Measurements from ENCODE around the gene AKR1D1. TPM values are rescaled to one million over a fixed set of nuclear protein-coding genes. Genes with fewer than 3 reads are reported as not detected.
A peak's percentile ranks its signal among the peaks of the same experiment; 100 is the strongest.

Gene AKR1D1
- total RNA-seq, 4 donors from 2014 or later: not detected

- H3K36me3 ChIP-seq: no peaks in the 10 kb centered on the region
- H3K4me3 ChIP-seq: no peak overlapping the region
- peak overlapping the region in 3 of 4 donors; percentile 32 to 64 (median 58) for H3K27ac ChIP-seq
- peaks cover 0 to 5% (median 1%) of the 10 kb centered on the region in 4 donors for H3K4me1 ChIP-seq
- DNase-seq: peak in 1 of 3 donors; percentile 79
- TF ChIP-seq CTCF (IDR thresholded peaks at IDR 0.05): no peak
- TF ChIP-seq POLR2A (IDR thresholded peaks at IDR 0.05): no peak
- H3K9me3 ChIP-seq: no peaks in the 10 kb centered on the region
- H3K27me3 ChIP-seq: no peaks in the 10 kb centered on the region
Measured at GRCh38 chr7:138095972-138096935, 20.0 kb downstream of the AKR1D1 start.

- peak in 1 of 3 donors; percentile 61 for DNase-seq
- TF ChIP-seq CTCF (IDR thresholded peaks at IDR 0.05) (peak in 4 of 6 experiments; percentile 6 to 45 (median 32)), POLR2A (IDR thresholded peaks at IDR 0.05) (no peak)
- H3K9me3 ChIP-seq: no peaks in the 10 kb centered on the region
- H3K4me1 ChIP-seq: peaks cover 0 to 5% (median 1%) of the 10 kb centered on the region in 4 donors
- no peaks in the 10 kb centered on the region for H3K27me3 ChIP-seq
- H3K27ac ChIP-seq: no peak overlapping the region
- H3K4me3 ChIP-seq: no peak overlapping the region
- H3K36me3 ChIP-seq: no peaks in the 10 kb centered on the region
Measured at GRCh38 chr7:138097064-138097741, 20.9 kb downstream of the AKR1D1 start.

- Histone ChIP-seq H3K4me3 (no peak overlapping the region), H3K27ac (no peak overlapping the region), H3K9me3 (no peaks in the 10 kb centered on the region), H3K4me1 (peaks cover 0 to 5% (median 1%) of the 10 kb centered on the region in 4 donors), H3K27me3 (no peaks in the 10 kb centered on the region), H3K36me3 (no peaks in the 10 kb centered on the region)
- DNase-seq: no peak
- TF ChIP-seq CTCF (IDR thresholded peaks at IDR 0.05) (no peak), POLR2A (IDR thresholded peaks at IDR 0.05) (no peak)
Measured at GRCh38 chr7:138099813-138100212, 23.6 kb downstream of the AKR1D1 start.

GRCh38 chr7:138105221-138105620 is 29.0 kb downstream of the AKR1D1 start:
- Histone ChIP-seq H3K9me3 (no peaks in the 10 kb centered on the region), H3K27ac (no peak overlapping the region), H3K27me3 (no peaks in the 10 kb centered on the region), H3K4me3 (no peak overlapping the region), H3K4me1 (no peaks in the 10 kb centered on the region), H3K36me3 (no peaks in the 10 kb centered on the region)
- no peak for TF ChIP-seq POLR2A (IDR thresholded peaks at IDR 0.05)
- no peak for DNase-seq

GRCh38 chr7:138115047-138115446 is 38.8 kb downstream of the AKR1D1 start:
- Histone ChIP-seq H3K4me1 (no peaks in the 10 kb centered on the region), H3K27ac (no peak overlapping the region), H3K4me3 (no peak overlapping the region), H3K27me3 (no peaks in the 10 kb centered on the region), H3K36me3 (no peaks in the 10 kb centered on the region), H3K9me3 (no peaks in the 10 kb centered on the region)
- TF ChIP-seq CTCF (IDR thresholded peaks at IDR 0.05) (no peak), POLR2A (IDR thresholded peaks at IDR 0.05) (no peak)
- no peak for DNase-seq

- H3K27me3 ChIP-seq: no peaks in the 10 kb centered on the region
- DNase-seq: no peak
- no peaks in the 10 kb centered on the region for H3K4me1 ChIP-seq
- TF ChIP-seq CTCF (IDR thresholded peaks at IDR 0.05): no peak
- no peak overlapping the region for H3K4me3 ChIP-seq
- no peak overlapping the region for H3K27ac ChIP-seq
- no peaks in the 10 kb centered on the region for H3K9me3 ChIP-seq
- H3K36me3 ChIP-seq: no peaks in the 10 kb centered on the region
Measured at GRCh38 chr7:138116141-138116540, 39.9 kb downstream of the AKR1D1 start.
